Measurements from ENCODE around the gene TMEM184A. TPM values are rescaled to one million over a fixed set of nuclear protein-coding genes. Genes with fewer than 3 reads are reported as not detected.

The TMEM184A gene
- total and polyA plus RNA-seq, 2 donors (not counting 3 experiments of a cell fraction or from before 2014, with no cell fraction given) = 0.48 TPM; not detected in 1

DNA sequence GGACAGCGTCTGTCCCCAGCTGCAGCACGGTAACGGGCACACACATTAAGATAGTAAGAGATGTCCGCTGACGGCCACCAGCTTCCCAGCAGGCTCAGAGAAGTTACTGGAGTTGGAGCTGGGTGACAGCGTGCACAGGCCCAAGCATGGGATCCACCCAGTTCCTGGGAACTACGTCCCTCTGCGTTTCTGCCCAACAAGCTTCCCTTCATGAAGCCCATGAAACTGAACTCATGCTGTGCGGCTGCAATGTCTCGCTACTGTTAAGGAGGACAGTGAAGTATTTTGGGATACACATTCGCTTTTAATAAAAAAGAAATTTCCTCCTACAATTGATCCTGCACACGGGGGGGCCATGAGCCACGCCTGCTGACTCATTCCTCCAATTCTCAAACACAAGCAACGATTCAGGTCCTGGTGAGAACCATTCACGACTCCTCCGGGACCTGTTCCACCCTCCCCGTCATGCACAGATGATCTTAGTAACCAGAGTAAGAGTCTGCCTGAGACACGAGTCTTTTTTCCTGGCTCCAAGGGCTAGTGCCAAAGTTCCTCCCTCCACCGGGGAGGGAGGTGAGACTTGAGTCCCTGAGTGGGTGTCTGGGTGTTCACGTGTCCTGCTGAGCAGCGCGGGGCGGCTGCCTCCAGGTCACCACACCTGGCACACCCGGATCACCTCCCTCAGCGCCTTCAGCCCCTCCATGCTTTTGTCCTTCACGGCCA, 11.2 kb upstream of the TMEM184A start:
- DNase-seq (ENCODE audit: low read depth, low spot score) = no peak
- ChIA-PET POLR2A (no interaction called here), CTCF (no interaction called here)
- H3K79me2 ChIP-seq (ENCODE audit: control insufficient read depth, insufficient read depth, low read length) = peaks cover 6% of the 10 kb centered on the region
- H3K9ac ChIP-seq (replicated peaks; ENCODE audit: extremely low read depth, insufficient read depth, low read length) = no peak overlapping the region
- peaks cover 3% of the 10 kb centered on the region for H3K4me1 ChIP-seq (ENCODE audit: control insufficient read depth, extremely low read depth, insufficient read depth, low read length)
- TF ChIP-seq MYC (IDR thresholded peaks at IDR 0.05; ENCODE audit: low read depth, low read length) (no peak), POLR2AphosphoS5 (IDR thresholded peaks at IDR 0.05; ENCODE audit: insufficient read depth, low read depth, low read length) (no peak), EZH2 (IDR thresholded peaks at IDR 0.05; ENCODE audit: borderline replicate concordance, low read depth, low read length, severe bottlenecking) (no peak), JUN (IDR thresholded peaks at IDR 0.05; ENCODE audit: borderline replicate concordance, insufficient read depth, insufficient read length, low read depth) (no peak), GATA2 (IDR thresholded peaks at IDR 0.05; ENCODE audit: insufficient read depth, insufficient read length, low read depth, low read length) (no peak), POLR2A (IDR thresholded peaks at IDR 0.05; ENCODE audit: low read depth, low read length) (no peak)
- TF ChIP-seq, protein P1, sequence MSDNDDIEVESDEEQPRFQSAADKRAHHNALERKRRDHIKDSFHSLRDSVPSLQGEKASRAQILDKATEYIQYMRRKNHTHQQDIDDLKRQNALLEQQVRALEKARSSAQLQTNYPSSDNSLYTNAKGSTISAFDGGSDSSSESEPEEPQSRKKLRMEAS (IDR thresholded peaks at IDR 0.05; ENCODE audit: insufficient read depth, insufficient read length) = no peak
- TF ChIP-seq, protein P2, sequence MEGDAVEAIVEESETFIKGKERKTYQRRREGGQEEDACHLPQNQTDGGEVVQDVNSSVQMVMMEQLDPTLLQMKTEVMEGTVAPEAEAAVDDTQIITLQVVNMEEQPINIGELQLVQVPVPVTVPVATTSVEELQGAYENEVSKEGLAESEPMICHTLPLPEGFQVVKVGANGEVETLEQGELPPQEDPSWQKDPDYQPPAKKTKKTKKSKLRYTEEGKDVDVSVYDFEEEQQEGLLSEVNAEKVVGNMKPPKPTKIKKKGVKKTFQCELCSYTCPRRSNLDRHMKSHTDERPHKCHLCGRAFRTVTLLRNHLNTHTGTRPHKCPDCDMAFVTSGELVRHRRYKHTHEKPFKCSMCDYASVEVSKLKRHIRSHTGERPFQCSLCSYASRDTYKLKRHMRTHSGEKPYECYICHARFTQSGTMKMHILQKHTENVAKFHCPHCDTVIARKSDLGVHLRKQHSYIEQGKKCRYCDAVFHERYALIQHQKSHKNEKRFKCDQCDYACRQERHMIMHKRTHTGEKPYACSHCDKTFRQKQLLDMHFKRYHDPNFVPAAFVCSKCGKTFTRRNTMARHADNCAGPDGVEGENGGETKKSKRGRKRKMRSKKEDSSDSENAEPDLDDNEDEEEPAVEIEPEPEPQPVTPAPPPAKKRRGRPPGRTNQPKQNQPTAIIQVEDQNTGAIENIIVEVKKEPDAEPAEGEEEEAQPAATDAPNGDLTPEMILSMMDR (IDR thresholded peaks at IDR 0.05; ENCODE audit: extremely low read depth in 1 of 2, insufficient read depth in 1 of 2, low read depth in 1 of 2, low read length in 2 of 2) = no peak
- no peak overlapping the region for H3K27ac ChIP-seq (ENCODE audit: insufficient read depth, low read depth, low read length)
- BruUV-seq (replicated peaks) = no TSS peak
- intact Hi-C loops (cut with micrococcal nuclease) = no loop called here
- peaks cover 5 to 11% of the 10 kb centered on the region in 2 experiments for H3K36me3 ChIP-seq (ENCODE audit: control insufficient read depth in 2 of 2, extremely low read depth in 1 of 2, insufficient read depth in 2 of 2, low read length in 2 of 2)
- H3K4me2 ChIP-seq (ENCODE audit: insufficient read depth, low read length) = no peak overlapping the region
- H2AFZ ChIP-seq (ENCODE audit: low read depth, low read length) = no peak overlapping the region
- dilution Hi-C loops (cut with MboI; ENCODE audit: extremely low pct_ligation_motif_present, low sequenced_read_pairs) = no loop called here
- H3K27me3 ChIP-seq (ENCODE audit: control insufficient read depth in 2 of 2, insufficient read depth in 2 of 2, low read length in 2 of 2) = no peaks in the 10 kb centered on the region
- no peak overlapping the region for H3K4me3 ChIP-seq (replicated peaks in 1 of 3; ENCODE audit: insufficient read depth in 1 of 3, low read depth in 1 of 3, low read length in 3 of 3)
- no peaks in the 10 kb centered on the region for H3K9me1 ChIP-seq (replicated peaks; ENCODE audit: control insufficient read depth, extremely low read depth, insufficient read depth, low read length)
- no peak for FAIRE-seq
- no peaks in the 10 kb centered on the region for H4K20me1 ChIP-seq (replicated peaks; ENCODE audit: control insufficient read depth, extremely low read depth, insufficient read depth, low read length)
- H3K9me3 ChIP-seq (replicated peaks; ENCODE audit: control insufficient read depth, insufficient read depth, low read length) = no peaks in the 10 kb centered on the region

All from endothelial cell of umbilical vein (primary cell).